Tibial nerve (tissue), 4 donors: ENCODE measurements around the gene YAE1. TPM values are rescaled to one million over a fixed set of nuclear protein-coding genes. Genes with fewer than 3 reads are reported as not detected.

Experiments
- DNase-seq, 2 donors: peaks; one replicate each; pipeline ENCODE4 v3.0.0-alpha.2; 2019; ENCODE audit warnings: low spot score in 2 of 2
- H3K27ac ChIP-seq, 4 donors: fragments of 200-600 bp; sonication (generic) in 3 of 4; one replicate each; pipeline ENCODE4 v1.5.1; 2017 to 2019; ENCODE audit warnings: mild to moderate bottlenecking in 1 of 4
- H3K27me3 ChIP-seq, 2 donors: fragments of 200-600 bp; sonication (generic) in 1 of 2; one replicate each; pipeline versions ENCODE4 v1.5.1 to v1.6.0; 2017 to 2019
- H3K36me3 ChIP-seq, 3 donors: fragments of 200-600 bp; sonication (generic); one replicate each; pipeline ENCODE4 v1.5.1; 2018 to 2019
- H3K4me1 ChIP-seq, 4 donors: fragments of 200-600 bp; sonication (generic) in 3 of 4; one replicate each; pipeline ENCODE4 v1.5.1; 2017 to 2019
- H3K4me3 ChIP-seq, 4 donors: fragments of 200-600 bp; sonication (generic) in 3 of 4; one replicate each; pipeline ENCODE4 v1.5.1; 2017 to 2019; ENCODE audit warnings: mild to moderate bottlenecking in 1 of 4, moderate library complexity in 1 of 4
- H3K9me3 ChIP-seq, 4 donors: fragments of 200-600 bp; sonication (generic) in 3 of 4; one replicate each; pipeline ENCODE4 v1.5.1; 2017 to 2019
- CTCF ChIP-seq, 5 experiments: fragments of 200-600 bp in 3 of 5; fragments of 450-650 bp in 2 of 5; sonication (generic) in 3 of 5; IDR thresholded peaks; one replicate each; pipeline ENCODE4 v1.5.1; 2016 to 2019; ENCODE audit warnings: antibody characterized with exemption in 5 of 5, mild to moderate bottlenecking in 3 of 5, moderate library complexity in 2 of 5
- EP300 ChIP-seq, 2 donors: sonication (generic); formaldehyde crosslinking; IDR thresholded peaks; one replicate each; pipeline ENCODE4 v1.6.1; 2017; ENCODE audit warnings: antibody characterized with exemption in 2 of 2, mild to moderate bottlenecking in 1 of 2
- POLR2A ChIP-seq, 2 donors: fragments of 450-650 bp; IDR thresholded peaks; one replicate each; pipeline ENCODE4 v1.6.1; 2017; ENCODE audit warnings: antibody characterized with exemption in 2 of 2, mild to moderate bottlenecking in 2 of 2, moderate library complexity in 2 of 2
- WGBS, 2 donors: methylation state at CpG; one replicate each; pipeline ENCODE4 v1.1.5; 2018; 5-methylcytosine and 5-hydroxymethylcytosine counted together
- total RNA-seq, 4 donors: library from RNA; depleted of rRNA; stranded (reverse); fragments of >200 nt; gene quantifications; one replicate each; pipeline ENCODE4 v1.1.0, GENCODE V29; 2016

YAE1 gene
- total RNA-seq, 4 donors from 2014 or later: 7.1 to 29.3 (median 18.4) TPM

GRCh38 chr7:39588416-39588815, 22.2 kb downstream of the YAE1 start:
- TF ChIP-seq EP300 (IDR thresholded peaks at IDR 0.05): no peak
- no peak for TF ChIP-seq POLR2A (IDR thresholded peaks at IDR 0.05)
- TF ChIP-seq CTCF (IDR thresholded peaks at IDR 0.05): no peak
- Histone ChIP-seq H3K36me3 (no peaks in the 10 kb centered on the region), H3K27me3 (no peaks in the 10 kb centered on the region), H3K4me1 (peaks cover 0 to 7% (median 0%) of the 10 kb centered on the region in 4 donors), H3K27ac (no peak overlapping the region), H3K9me3 (no peaks in the 10 kb centered on the region), H3K4me3 (no peak overlapping the region)
- no peak for DNase-seq
- 74 to 82% methylated on average over 5 of the region's 5 CpGs for WGBS, 2 donors

GRCh38 chr7:39589323-39590111, 23.3 kb downstream of the YAE1 start:
- Histone ChIP-seq H3K36me3 (no peaks in the 10 kb centered on the region), H3K4me1 (peaks cover 0 to 7% (median 0%) of the 10 kb centered on the region in 4 donors), H3K4me3 (no peak overlapping the region), H3K9me3 (no peaks in the 10 kb centered on the region), H3K27ac (no peak overlapping the region), H3K27me3 (no peaks in the 10 kb centered on the region)
- TF ChIP-seq POLR2A (IDR thresholded peaks at IDR 0.05): no peak
- peak in 1 of 2 donors; percentile 60 for TF ChIP-seq EP300 (IDR thresholded peaks at IDR 0.05)
- TF ChIP-seq CTCF (IDR thresholded peaks at IDR 0.05): no peak
- WGBS, 2 donors: 40 to 46% methylated on average over 7 of the region's 7 CpGs
- peak in 1 of 2 donors; percentile 15 for DNase-seq

- TF ChIP-seq CTCF (IDR thresholded peaks at IDR 0.05) (no peak), POLR2A (IDR thresholded peaks at IDR 0.05) (no peak), EP300 (IDR thresholded peaks at IDR 0.05) (no peak)
- WGBS, 2 donors: 14 to 49% methylated on average over 2 of the region's 2 CpGs
- DNase-seq: no peak
- Histone ChIP-seq H3K27me3 (no peaks in the 10 kb centered on the region), H3K4me3 (no peak overlapping the region), H3K27ac (peak overlapping the region in 1 of 4 donors; percentile 33), H3K9me3 (no peaks in the 10 kb centered on the region), H3K36me3 (no peaks in the 10 kb centered on the region), H3K4me1 (peaks cover 0 to 17% (median 0%) of the 10 kb centered on the region in 4 donors)
These were observed 26.4 kb downstream of the YAE1 start for GRCh38 chr7:39592586-39592985.

DNA sequence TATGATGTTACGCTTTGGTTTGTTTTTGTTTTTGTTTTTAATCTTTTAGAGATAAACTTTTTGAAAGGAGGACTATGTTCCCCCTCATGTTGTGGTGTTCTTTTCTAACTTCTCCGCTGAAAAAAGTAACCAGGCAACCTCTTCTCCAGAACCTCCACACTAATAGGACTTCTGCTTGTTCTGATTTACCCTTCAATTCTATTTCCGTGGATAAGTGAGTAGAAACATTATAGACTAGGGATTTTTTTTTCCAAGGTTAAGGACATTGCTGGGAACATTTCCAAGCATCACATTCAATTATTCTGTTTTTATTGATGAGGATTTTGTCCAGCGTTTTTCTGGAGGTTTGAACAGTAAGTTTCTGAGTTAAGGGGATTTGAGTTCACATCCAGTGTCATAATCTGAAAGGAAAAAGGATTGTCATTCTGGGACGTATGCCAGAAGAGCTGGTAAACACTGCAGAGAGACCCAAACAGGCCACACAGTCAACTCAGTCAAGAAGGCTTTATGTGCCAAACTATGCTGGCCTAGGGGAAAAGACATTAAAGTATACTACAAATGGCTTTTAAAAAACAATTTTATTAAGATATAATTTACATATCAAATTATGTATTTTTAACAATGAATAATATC, 28.9 kb downstream of the YAE1 start:
- no peak for DNase-seq
- H3K36me3 ChIP-seq: no peaks in the 10 kb centered on the region
- WGBS, 2 donors: 34% methylated on average over 5 of the region's 5 CpGs
- no peaks in the 10 kb centered on the region for H3K9me3 ChIP-seq
- no peaks in the 10 kb centered on the region for H3K27me3 ChIP-seq
- TF ChIP-seq POLR2A (IDR thresholded peaks at IDR 0.05) (no peak), CTCF (IDR thresholded peaks at IDR 0.05) (no peak), EP300 (IDR thresholded peaks at IDR 0.05) (no peak)
- H3K27ac ChIP-seq: peak overlapping the region in 1 of 4 donors; percentile 31
- peaks cover 0 to 10% (median 0%) of the 10 kb centered on the region in 4 donors for H3K4me1 ChIP-seq
- no peak overlapping the region for H3K4me3 ChIP-seq

GRCh38 chr7:39602351-39602750, 36.1 kb downstream of the YAE1 start:
- no peaks in the 10 kb centered on the region for H3K4me1 ChIP-seq
- no peaks in the 10 kb centered on the region for H3K27me3 ChIP-seq
- 43 to 65% methylated on average over 2 of the region's 2 CpGs for WGBS, 2 donors
- no peak for DNase-seq
- TF ChIP-seq CTCF (IDR thresholded peaks at IDR 0.05): no peak
- H3K4me3 ChIP-seq: no peak overlapping the region
- H3K9me3 ChIP-seq: no peaks in the 10 kb centered on the region
- no peak overlapping the region for H3K27ac ChIP-seq
- H3K36me3 ChIP-seq: no peaks in the 10 kb centered on the region
